ENCODE data around the gene FRMD5. TPM values are rescaled to one million over a fixed set of nuclear protein-coding genes. Genes with fewer than 3 reads are reported as not detected.

FRMD5 gene
- total and polyA plus RNA-seq, 9 donors: 0.19 to 1.4 (median 0.46) TPM

GRCh38 chr15:44084171-44084570 lies 110.9 kb downstream of the FRMD5 start:
- no peaks in the 10 kb centered on the region for H3K36me3 ChIP-seq (ENCODE audit: control insufficient read depth, insufficient read depth, low read length)
- H3K4me3 ChIP-seq (ENCODE audit: low read length): no peak overlapping the region
- no CpG with 5 or more reads among the region's 2 CpGs for WGBS (ENCODE audit: insufficient coverage)
- DNase-seq: no peak
- no peak overlapping the region for H3K27ac ChIP-seq (ENCODE audit: low read length)
- no peaks in the 10 kb centered on the region for H3K9me3 ChIP-seq (replicated peaks; ENCODE audit: control insufficient read depth, low read depth, low read length)
- H3K27me3 ChIP-seq (ENCODE audit: control insufficient read depth, insufficient read depth, low read length): no peaks in the 10 kb centered on the region
- no peaks in the 10 kb centered on the region for H3K4me1 ChIP-seq (ENCODE audit: control insufficient read depth, insufficient read depth, low read length)

GRCh38 chr15:44082558-44083157 lies 112.4 kb downstream of the FRMD5 start:
- WGBS (ENCODE audit: insufficient coverage): no CpG with 5 or more reads among the region's 1 CpG
- Histone ChIP-seq H3K36me3 (ENCODE audit: control insufficient read depth, insufficient read depth, low read length) (no peaks in the 10 kb centered on the region), H3K4me3 (ENCODE audit: low read length) (no peak overlapping the region), H3K27ac (ENCODE audit: low read length) (no peak overlapping the region), H3K9me3 (replicated peaks; ENCODE audit: control insufficient read depth, low read depth, low read length) (no peaks in the 10 kb centered on the region), H3K4me1 (ENCODE audit: control insufficient read depth, insufficient read depth, low read length) (no peaks in the 10 kb centered on the region), H3K27me3 (ENCODE audit: control insufficient read depth, insufficient read depth, low read length) (no peaks in the 10 kb centered on the region)
- no peak for DNase-seq

GRCh38 chr15:44081026-44082013 lies 113.8 kb downstream of the FRMD5 start:
- peak; percentile 11 for DNase-seq
- H3K27ac ChIP-seq (ENCODE audit: low read length): no peak overlapping the region
- WGBS (ENCODE audit: insufficient coverage): no CpG with 5 or more reads among the region's 5 CpGs
- H3K27me3 ChIP-seq (ENCODE audit: control insufficient read depth, insufficient read depth, low read length): no peaks in the 10 kb centered on the region
- H3K4me3 ChIP-seq (ENCODE audit: low read length): no peak overlapping the region
- no peaks in the 10 kb centered on the region for H3K9me3 ChIP-seq (replicated peaks; ENCODE audit: control insufficient read depth, low read depth, low read length)
- no peaks in the 10 kb centered on the region for H3K4me1 ChIP-seq (ENCODE audit: control insufficient read depth, insufficient read depth, low read length)
- H3K36me3 ChIP-seq (ENCODE audit: control insufficient read depth, insufficient read depth, low read length): no peaks in the 10 kb centered on the region

- WGBS (ENCODE audit: insufficient coverage): 60% methylated on average over 1 of the region's 3 CpGs
- no peaks in the 10 kb centered on the region for H3K9me3 ChIP-seq (replicated peaks; ENCODE audit: control insufficient read depth, low read depth, low read length)
- no peak overlapping the region for H3K27ac ChIP-seq (ENCODE audit: low read length)
Measured at GRCh38 chr15:44075535-44075934, 119.5 kb downstream of the FRMD5 start.

GRCh38 chr15:44069489-44069888 lies 125.6 kb downstream of the FRMD5 start:
- Histone ChIP-seq H3K27ac (ENCODE audit: low read length) (no peak overlapping the region), H3K36me3 (ENCODE audit: control insufficient read depth, insufficient read depth, low read length) (no peaks in the 10 kb centered on the region), H3K9me3 (replicated peaks; ENCODE audit: control insufficient read depth, low read depth, low read length) (no peaks in the 10 kb centered on the region), H3K4me3 (ENCODE audit: low read length) (no peak overlapping the region), H3K4me1 (ENCODE audit: control insufficient read depth, insufficient read depth, low read length) (no peaks in the 10 kb centered on the region), H3K27me3 (ENCODE audit: control insufficient read depth, insufficient read depth, low read length) (no peaks in the 10 kb centered on the region)
- DNase-seq: no peak
- WGBS (ENCODE audit: insufficient coverage): no CpG with 5 or more reads among the region's 1 CpG

More at GRCh38 chr15:44075535-44075934, 119.5 kb downstream of the FRMD5 start:
- Histone ChIP-seq H3K36me3 (ENCODE audit: control insufficient read depth, insufficient read depth, low read length) (no peaks in the 10 kb centered on the region), H3K4me3 (ENCODE audit: low read length) (no peak overlapping the region), H3K27me3 (ENCODE audit: control insufficient read depth, insufficient read depth, low read length) (no peaks in the 10 kb centered on the region), H3K4me1 (ENCODE audit: control insufficient read depth, insufficient read depth, low read length) (no peaks in the 10 kb centered on the region)
- DNase-seq: peak; percentile 24

GRCh38 chr15:44068347-44068746 lies 126.7 kb downstream of the FRMD5 start:
- Histone ChIP-seq H3K27ac (ENCODE audit: low read length) (no peak overlapping the region), H3K9me3 (replicated peaks; ENCODE audit: control insufficient read depth, low read depth, low read length) (no peaks in the 10 kb centered on the region), H3K4me3 (ENCODE audit: low read length) (no peak overlapping the region), H3K4me1 (ENCODE audit: control insufficient read depth, insufficient read depth, low read length) (no peaks in the 10 kb centered on the region), H3K27me3 (ENCODE audit: control insufficient read depth, insufficient read depth, low read length) (no peaks in the 10 kb centered on the region), H3K36me3 (ENCODE audit: control insufficient read depth, insufficient read depth, low read length) (no peaks in the 10 kb centered on the region)
- DNase-seq: no peak
- no CpG with 5 or more reads among the region's 2 CpGs for WGBS (ENCODE audit: insufficient coverage)

- Histone ChIP-seq H3K27me3 (ENCODE audit: control insufficient read depth, insufficient read depth, low read length) (no peaks in the 10 kb centered on the region), H3K4me3 (ENCODE audit: low read length) (no peak overlapping the region), H3K27ac (ENCODE audit: low read length) (no peak overlapping the region), H3K36me3 (ENCODE audit: control insufficient read depth, insufficient read depth, low read length) (no peaks in the 10 kb centered on the region), H3K9me3 (replicated peaks; ENCODE audit: control insufficient read depth, low read depth, low read length) (no peaks in the 10 kb centered on the region), H3K4me1 (ENCODE audit: control insufficient read depth, insufficient read depth, low read length) (no peaks in the 10 kb centered on the region)
- peak; percentile 14 for DNase-seq
- 55% methylated on average over 3 of the region's 8 CpGs for WGBS (ENCODE audit: insufficient coverage)
Measured at GRCh38 chr15:44066211-44066827, 128.8 kb downstream of the FRMD5 start.

GRCh38 chr15:44064706-44065105 lies 130.4 kb downstream of the FRMD5 start:
- no peaks in the 10 kb centered on the region for H3K4me1 ChIP-seq (ENCODE audit: control insufficient read depth, insufficient read depth, low read length)
- H3K27me3 ChIP-seq (ENCODE audit: control insufficient read depth, insufficient read depth, low read length): no peaks in the 10 kb centered on the region
- H3K27ac ChIP-seq (ENCODE audit: low read length): no peak overlapping the region
- H3K4me3 ChIP-seq (ENCODE audit: low read length): no peak overlapping the region
- H3K36me3 ChIP-seq (ENCODE audit: control insufficient read depth, insufficient read depth, low read length): no peaks in the 10 kb centered on the region
- DNase-seq: no peak
- H3K9me3 ChIP-seq (replicated peaks; ENCODE audit: control insufficient read depth, low read depth, low read length): no peaks in the 10 kb centered on the region
- no CpG with 5 or more reads among the region's 1 CpG for WGBS (ENCODE audit: insufficient coverage)

- H3K27ac ChIP-seq (ENCODE audit: low read length): no peak overlapping the region
- no peak overlapping the region for H3K4me3 ChIP-seq (ENCODE audit: low read length)
Measured at GRCh38 chr15:44058126-44058525, 136.9 kb downstream of the FRMD5 start.

GRCh38 chr15:44045661-44046060 lies 149.4 kb downstream of the FRMD5 start:
- Histone ChIP-seq H3K4me3 (ENCODE audit: low read length) (no peak overlapping the region), H3K4me1 (ENCODE audit: control insufficient read depth, insufficient read depth, low read length) (no peaks in the 10 kb centered on the region), H3K36me3 (ENCODE audit: control insufficient read depth, insufficient read depth, low read length) (no peaks in the 10 kb centered on the region), H3K27ac (ENCODE audit: low read length) (no peak overlapping the region), H3K9me3 (replicated peaks; ENCODE audit: control insufficient read depth, low read depth, low read length) (no peaks in the 10 kb centered on the region), H3K27me3 (ENCODE audit: control insufficient read depth, insufficient read depth, low read length) (peaks cover 2% of the 10 kb centered on the region)
- no peak for DNase-seq

More at GRCh38 chr15:44058126-44058525, 136.9 kb downstream of the FRMD5 start:
- 67% methylated on average over 1 of the region's 2 CpGs for whole genome bisulfite sequencing (ENCODE audit: insufficient coverage)
- H3K4me1 ChIP-seq (ENCODE audit: control insufficient read depth, insufficient read depth, low read length): no peaks in the 10 kb centered on the region
- DNase-seq: no peak
- H3K9me3 ChIP-seq (replicated peaks; ENCODE audit: control insufficient read depth, low read depth, low read length): no peaks in the 10 kb centered on the region
- no peaks in the 10 kb centered on the region for H3K36me3 ChIP-seq (ENCODE audit: control insufficient read depth, insufficient read depth, low read length)
- no peaks in the 10 kb centered on the region for H3K27me3 ChIP-seq (ENCODE audit: control insufficient read depth, insufficient read depth, low read length)
